Peyer's patch (tissue), 4 donors: ENCODE results near the gene IPO4.

Experiments used
- POLR2A ChIP-seq, 2 donors: fragments of 450-650 bp; IDR thresholded peaks; one replicate each; pipeline ENCODE4 v1.5.1; 2017; ENCODE audit warnings: antibody characterized with exemption in 2 of 2, mild to moderate bottlenecking in 2 of 2, moderate library complexity in 2 of 2
- TF ChIP-seq, protein P1 (sequence below), 6 experiments: fragments of 450-650 bp in 4 of 6; fragments of 200-600 bp in 2 of 6; sonication (generic) in 1 of 6; IDR thresholded peaks; one replicate each; pipeline ENCODE4 v1.5.1; 2017 to 2019; ENCODE audit warnings: antibody characterized with exemption in 6 of 6, mild to moderate bottlenecking in 3 of 6, moderate library complexity in 1 of 6

DNA sequence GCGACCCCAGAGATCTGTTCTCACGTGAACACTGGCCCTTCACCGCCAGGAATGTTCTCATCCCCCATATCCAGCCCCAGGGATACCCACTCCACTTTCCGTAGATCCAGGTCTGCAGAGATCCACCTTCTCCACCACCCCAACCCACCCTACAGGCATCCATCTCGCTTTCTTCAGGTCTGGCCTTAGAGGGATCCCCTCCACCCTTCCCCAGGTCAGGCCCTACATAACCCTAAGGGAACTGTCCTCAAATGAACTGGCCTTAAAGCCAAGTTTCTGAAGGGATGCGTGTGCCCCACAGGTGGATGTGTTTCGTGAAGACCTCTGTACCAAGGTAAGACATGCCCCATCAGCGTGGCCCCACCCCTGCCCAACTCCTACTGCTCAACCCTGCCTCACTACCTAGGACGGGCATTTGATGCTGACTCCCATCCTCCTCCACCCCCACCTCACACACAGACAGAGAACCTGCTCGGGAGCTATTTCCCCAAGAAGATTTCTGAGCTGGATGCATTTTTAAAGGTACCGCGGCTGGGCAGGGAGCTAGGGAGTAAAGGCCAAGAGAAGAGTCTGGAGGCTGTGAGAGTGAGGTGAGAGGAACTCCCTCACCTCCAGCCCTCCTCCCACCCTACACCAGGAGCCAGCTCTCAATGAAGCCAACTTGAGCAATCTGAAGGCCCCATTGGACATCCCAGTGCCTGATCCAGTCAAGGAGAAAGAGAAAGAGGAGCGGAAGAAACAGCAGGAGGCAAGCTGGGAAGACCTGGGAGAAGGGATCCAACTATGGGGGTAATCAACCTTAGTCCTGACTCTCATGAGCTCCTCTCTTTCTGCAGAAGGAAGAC, 51.7 kb downstream of the IPO4 start:
- TF ChIP-seq, protein P1, sequence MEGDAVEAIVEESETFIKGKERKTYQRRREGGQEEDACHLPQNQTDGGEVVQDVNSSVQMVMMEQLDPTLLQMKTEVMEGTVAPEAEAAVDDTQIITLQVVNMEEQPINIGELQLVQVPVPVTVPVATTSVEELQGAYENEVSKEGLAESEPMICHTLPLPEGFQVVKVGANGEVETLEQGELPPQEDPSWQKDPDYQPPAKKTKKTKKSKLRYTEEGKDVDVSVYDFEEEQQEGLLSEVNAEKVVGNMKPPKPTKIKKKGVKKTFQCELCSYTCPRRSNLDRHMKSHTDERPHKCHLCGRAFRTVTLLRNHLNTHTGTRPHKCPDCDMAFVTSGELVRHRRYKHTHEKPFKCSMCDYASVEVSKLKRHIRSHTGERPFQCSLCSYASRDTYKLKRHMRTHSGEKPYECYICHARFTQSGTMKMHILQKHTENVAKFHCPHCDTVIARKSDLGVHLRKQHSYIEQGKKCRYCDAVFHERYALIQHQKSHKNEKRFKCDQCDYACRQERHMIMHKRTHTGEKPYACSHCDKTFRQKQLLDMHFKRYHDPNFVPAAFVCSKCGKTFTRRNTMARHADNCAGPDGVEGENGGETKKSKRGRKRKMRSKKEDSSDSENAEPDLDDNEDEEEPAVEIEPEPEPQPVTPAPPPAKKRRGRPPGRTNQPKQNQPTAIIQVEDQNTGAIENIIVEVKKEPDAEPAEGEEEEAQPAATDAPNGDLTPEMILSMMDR (IDR thresholded peaks at IDR 0.05), result no peak
- TF ChIP-seq POLR2A (IDR thresholded peaks at IDR 0.05), result no peak
